ENCODE data around the gene RHD.
"Not testable (repeated sequence)": the region's sequence is repeated elsewhere in the genome, so short reads cannot be mapped to it uniquely, and the experiment has no call there.

The RHD gene

GRCh38 chr1:25349606-25350005 lies 77.3 kb downstream of the RHD start:
- DNase-seq, result no peak

GRCh38 chr1:25355841-25356395 lies 83.6 kb downstream of the RHD start:
- no peak for DNase-seq

- no peak for DNase-seq
These were observed 84.1 kb downstream of the RHD start for GRCh38 chr1:25356441-25356840.

DNA sequence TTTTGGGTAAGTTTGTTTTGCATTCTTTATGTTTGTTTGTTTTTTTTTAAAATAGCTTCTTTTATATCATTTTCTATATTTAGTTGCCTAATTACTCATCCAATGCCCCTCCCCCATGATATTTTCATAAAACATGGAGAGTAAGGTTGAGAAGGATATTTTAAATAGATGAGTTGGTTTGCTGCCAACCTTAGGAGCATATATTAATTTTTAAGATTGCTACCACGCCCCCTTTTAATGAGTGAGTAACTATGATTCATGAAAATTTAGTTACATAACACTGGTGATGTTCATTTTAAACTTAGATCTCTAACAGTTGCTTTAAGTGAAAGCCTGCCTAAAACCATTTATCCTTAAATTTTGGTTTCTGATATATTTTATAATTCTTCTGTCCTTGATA lies 84.5 kb downstream of the RHD start:
- DNase-seq, result peak in 1 of 51 donors; percentile 26

DNA sequence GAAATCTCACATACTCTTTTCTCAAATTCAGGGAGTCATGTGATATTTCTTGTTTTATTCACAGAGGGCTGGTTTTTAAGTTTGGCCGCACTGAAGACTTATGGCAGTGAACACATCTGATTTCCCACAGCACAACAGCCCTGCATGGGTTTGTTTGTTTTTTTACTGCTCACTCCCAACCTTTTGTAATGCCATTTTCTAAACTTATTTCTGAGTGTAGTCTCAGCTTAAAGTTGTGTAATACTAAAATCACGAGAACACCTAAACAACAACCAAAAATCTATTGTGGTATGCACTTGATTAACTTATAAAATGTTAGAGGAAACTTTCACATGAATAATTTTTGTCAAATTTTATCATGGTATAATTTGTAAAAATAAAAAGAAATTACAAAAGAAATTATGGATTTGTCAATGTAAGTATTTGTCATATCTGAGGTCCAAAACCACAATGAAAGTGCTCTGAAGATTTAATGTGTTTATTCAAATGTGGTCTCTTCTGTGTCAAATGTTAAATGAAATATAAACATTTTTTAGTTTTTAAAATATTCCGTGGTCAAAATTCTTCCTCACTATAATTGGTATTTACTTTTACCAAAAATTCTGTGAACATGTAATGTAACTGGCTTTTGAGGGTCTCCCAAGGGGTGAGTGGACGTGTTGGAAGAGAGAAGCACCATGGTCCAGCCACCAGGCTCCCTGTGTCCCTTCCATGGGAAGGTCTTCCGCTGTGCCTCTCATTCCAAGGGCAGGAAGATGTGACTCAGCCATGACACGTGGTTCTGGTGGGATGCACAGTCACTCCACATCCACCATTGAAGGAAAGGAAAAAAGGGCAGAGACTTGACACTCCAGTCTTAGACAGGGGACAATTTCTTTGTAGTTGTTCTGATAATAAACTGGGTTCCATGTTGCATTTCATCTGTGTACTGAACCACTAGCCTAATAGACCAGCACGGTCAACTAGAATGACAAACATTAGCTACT lies 88.6 kb downstream of the RHD start:
- no peak for DNase-seq

DNA sequence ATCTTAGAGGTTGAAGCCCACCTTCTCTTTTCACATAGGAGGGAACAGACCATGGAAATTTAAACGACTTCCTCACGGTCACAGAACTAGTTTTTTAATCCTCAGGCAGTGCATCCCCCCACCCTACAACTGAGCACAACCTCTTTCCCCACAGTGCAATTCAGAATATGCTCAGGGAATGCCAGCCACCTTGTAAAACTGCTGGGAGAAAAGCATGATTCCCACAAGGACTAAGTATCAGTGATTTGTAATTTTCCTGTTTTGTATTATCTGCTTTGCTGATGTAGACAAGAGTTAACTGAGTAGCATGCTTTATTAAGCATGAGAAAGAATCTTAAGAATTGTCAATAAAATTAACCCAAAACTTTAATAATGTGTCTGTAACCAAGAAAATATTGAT lies 89.6 kb downstream of the RHD start:
- DNase-seq, result no peak

GRCh38 chr1:25362634-25363559 lies 90.6 kb downstream of the RHD start:
- DNase-seq, result not testable (repeated sequence)

GRCh38 chr1:25369241-25369640 lies 96.9 kb downstream of the RHD start:
- DNase-seq, result no peak

DNA sequence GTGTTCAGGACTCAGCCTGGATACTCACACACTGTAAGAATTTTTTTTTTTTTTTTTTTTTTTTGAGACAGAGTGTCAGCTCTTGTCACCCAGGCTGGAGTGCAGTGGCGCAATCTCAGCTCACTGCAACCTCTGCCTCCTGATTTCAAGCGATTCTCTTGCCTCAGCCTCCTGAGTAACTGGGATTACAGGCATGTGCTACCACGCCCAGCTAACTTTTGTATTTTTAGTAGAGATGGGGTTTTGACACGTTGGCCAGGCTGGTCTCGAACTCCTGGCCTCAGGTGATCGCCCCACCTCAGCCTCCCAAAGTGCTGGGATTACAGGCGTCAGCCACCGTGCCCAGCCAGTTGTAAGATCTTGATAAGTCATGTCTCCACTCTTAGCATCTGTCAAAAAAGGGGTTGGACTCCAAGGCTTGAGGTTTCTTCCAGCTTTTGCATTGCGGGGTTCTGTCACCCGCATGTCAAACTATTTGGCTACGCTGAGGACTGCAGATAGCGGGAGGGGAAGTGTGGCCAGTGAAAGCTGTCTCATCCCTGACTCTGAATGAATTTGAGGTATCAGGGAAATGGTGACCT lies 97.5 kb downstream of the RHD start:
- DNase-seq, result not testable (repeated sequence)

- DNase-seq, result peak in 1 of 51 donors; percentile 7
These were observed 99.4 kb downstream of the RHD start for GRCh38 chr1:25371757-25372156.

GRCh38 chr1:25378367-25378766 lies 106.1 kb downstream of the RHD start:
- DNase-seq, result not testable (repeated sequence)
